ENCODE results near the gene MARCHF5.
"Not testable (repeated sequence)": the region's sequence is repeated elsewhere in the genome, so short reads cannot be mapped to it uniquely, and the experiment has no call there.

Gene MARCHF5

GRCh38 chr10:92305133-92306072, 14.4 kb downstream of the MARCHF5 start:
- no peak for DNase-seq

- no peak for DNase-seq
These were observed 18.3 kb downstream of the MARCHF5 start for GRCh38 chr10:92309272-92309671.

- no peak for DNase-seq
These were observed 22.8 kb downstream of the MARCHF5 start for GRCh38 chr10:92313750-92314149.

- DNase-seq, result no peak
These were observed 25.6 kb downstream of the MARCHF5 start for GRCh38 chr10:92316610-92317009.

GRCh38 chr10:92323079-92323478, 32.1 kb downstream of the MARCHF5 start:
- no peak for DNase-seq

GRCh38 chr10:92327445-92328433, 36.8 kb downstream of the MARCHF5 start:
- DNase-seq, result no peak

- no peak for DNase-seq
These were observed 38.0 kb downstream of the MARCHF5 start for GRCh38 chr10:92328993-92329392.

GRCh38 chr10:92329927-92330326, 39.0 kb downstream of the MARCHF5 start:
- not testable (repeated sequence) for DNase-seq

- DNase-seq, result no peak
These were observed 51.8 kb downstream of the MARCHF5 start for GRCh38 chr10:92342796-92343195.

GRCh38 chr10:92345575-92345974, 54.6 kb downstream of the MARCHF5 start:
- not testable (repeated sequence) for DNase-seq

- DNase-seq, result not testable (repeated sequence)
These were observed 56.2 kb downstream of the MARCHF5 start for GRCh38 chr10:92347035-92347676.

GRCh38 chr10:92350411-92350810, 59.4 kb downstream of the MARCHF5 start:
- no peak for DNase-seq

- DNase-seq, result no peak
These were observed 63.6 kb downstream of the MARCHF5 start for GRCh38 chr10:92354587-92354986.

- DNase-seq, result no peak
These were observed 65.1 kb downstream of the MARCHF5 start for GRCh38 chr10:92356041-92356440.

GRCh38 chr10:92363498-92363897, 72.5 kb downstream of the MARCHF5 start:
- DNase-seq, result no peak

GRCh38 chr10:92366412-92367021, 75.5 kb downstream of the MARCHF5 start:
- no peak for DNase-seq

- no peak for DNase-seq
These were observed 87.0 kb downstream of the MARCHF5 start for GRCh38 chr10:92377962-92378361.

- no peak for DNase-seq
These were observed 90.6 kb downstream of the MARCHF5 start for GRCh38 chr10:92381543-92381954.

- DNase-seq, result no peak
These were observed 91.7 kb downstream of the MARCHF5 start for GRCh38 chr10:92382631-92383030.

GRCh38 chr10:92384741-92385140, 93.8 kb downstream of the MARCHF5 start:
- no peak for DNase-seq

- no peak for DNase-seq
These were observed 94.9 kb downstream of the MARCHF5 start for GRCh38 chr10:92385831-92386230.

- peak; percentile 31 for DNase-seq
These were observed 96.4 kb downstream of the MARCHF5 start for GRCh38 chr10:92387289-92387940.

Data from activated CD4-positive, alpha-beta T cell treated with anti-CD3 and anti-CD28 coated beads for 48 hours (primary cell).